Upper lobe of right lung (tissue), 1 donor: ENCODE measurements around the gene SUPT4H1. TPM values are rescaled to one million over a fixed set of nuclear protein-coding genes. Genes with fewer than 3 reads are reported as not detected.
A peak's percentile ranks its signal among the peaks of the same experiment; 100 is the strongest.

Experiments
- ATAC-seq: fragments of 200-7000 bp; cut with Tn5 transposase; one replicate; pipeline ENCODE4 v1.9.1; 2020; ENCODE audit warnings: mild to moderate bottlenecking, moderate library complexity
- DNase-seq: peaks from one replicate; pipeline ENCODE4 v3.0.0-alpha.2; 2020
- H3K27ac ChIP-seq: fragments of 200-600 bp; one replicate; pipeline ENCODE4 v1.8.0; 2022
- H3K27me3 ChIP-seq: fragments of 200-600 bp; one replicate; pipeline ENCODE4 v1.8.0; 2022; ENCODE audit warnings: mild to moderate bottlenecking
- H3K36me3 ChIP-seq: fragments of 200-600 bp; one replicate; pipeline ENCODE4 v1.8.0; 2022
- H3K4me1 ChIP-seq: fragments of 200-600 bp; one replicate; pipeline ENCODE4 v1.8.0; 2022
- H3K4me3 ChIP-seq: fragments of 200-600 bp; one replicate; pipeline ENCODE4 v1.8.0; 2022; ENCODE audit warnings: mild to moderate bottlenecking
- H3K9me3 ChIP-seq: fragments of 200-600 bp; one replicate; pipeline ENCODE4 v1.8.0; 2022
- intact Hi-C: fragments of 100-400 bp; cut with DNase I; formaldehyde crosslinking; loops from one replicate; pipeline ENCODE4 v1.11.0; 2022
- total RNA-seq: library from RNA; stranded (reverse); fragmentation: NEBNext Ultra II Directional; extraction: Animal tissue kit (Norgen Biotek cat#: 25700); gene quantifications from one replicate; pipeline ENCODE4 v1.2.1, GENCODE V29; 2021
- TF ChIP-seq, protein P1 (sequence below): fragments of 200-600 bp; IDR thresholded peaks from one replicate; pipeline ENCODE4 v1.8.0; 2022; ENCODE audit warnings: antibody characterized with exemption
- donor health status: DM: no; HTN: yes; CAD: no; lungs with severe emphysema.

The SUPT4H1 gene
- total RNA-seq, 1 donor from 2014 or later, result 82.4 TPM

DNA sequence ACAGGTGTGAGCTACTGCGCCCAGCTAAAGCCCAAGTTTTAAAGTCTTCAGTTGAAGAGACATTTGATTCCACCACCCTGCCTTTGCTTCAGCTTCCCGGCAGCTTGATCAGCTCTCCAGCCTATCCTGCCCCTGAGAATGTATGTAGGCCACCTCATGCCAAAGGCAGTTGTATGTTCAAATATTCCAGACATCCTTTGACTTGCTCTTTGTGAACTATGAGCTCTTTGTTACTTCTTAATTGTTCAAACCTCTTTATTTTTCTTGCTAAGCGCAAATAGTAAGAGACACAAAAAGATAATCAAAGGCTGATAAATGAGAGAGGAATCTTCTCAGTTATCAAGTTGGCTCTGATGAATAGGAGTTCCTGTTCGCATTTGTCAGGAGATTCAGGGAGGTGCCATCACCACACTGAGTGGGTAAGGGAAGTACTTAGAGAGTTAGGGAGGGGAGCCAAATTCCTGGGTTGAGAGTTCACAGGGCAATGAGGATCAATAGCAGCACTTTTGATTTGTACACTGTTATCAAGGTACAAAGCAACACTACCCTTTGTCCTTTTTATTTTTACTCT, 32.0 kb upstream of the SUPT4H1 start:
- ATAC-seq (peak; percentile 42), DNase-seq (no peak)
- TF ChIP-seq, protein P1, sequence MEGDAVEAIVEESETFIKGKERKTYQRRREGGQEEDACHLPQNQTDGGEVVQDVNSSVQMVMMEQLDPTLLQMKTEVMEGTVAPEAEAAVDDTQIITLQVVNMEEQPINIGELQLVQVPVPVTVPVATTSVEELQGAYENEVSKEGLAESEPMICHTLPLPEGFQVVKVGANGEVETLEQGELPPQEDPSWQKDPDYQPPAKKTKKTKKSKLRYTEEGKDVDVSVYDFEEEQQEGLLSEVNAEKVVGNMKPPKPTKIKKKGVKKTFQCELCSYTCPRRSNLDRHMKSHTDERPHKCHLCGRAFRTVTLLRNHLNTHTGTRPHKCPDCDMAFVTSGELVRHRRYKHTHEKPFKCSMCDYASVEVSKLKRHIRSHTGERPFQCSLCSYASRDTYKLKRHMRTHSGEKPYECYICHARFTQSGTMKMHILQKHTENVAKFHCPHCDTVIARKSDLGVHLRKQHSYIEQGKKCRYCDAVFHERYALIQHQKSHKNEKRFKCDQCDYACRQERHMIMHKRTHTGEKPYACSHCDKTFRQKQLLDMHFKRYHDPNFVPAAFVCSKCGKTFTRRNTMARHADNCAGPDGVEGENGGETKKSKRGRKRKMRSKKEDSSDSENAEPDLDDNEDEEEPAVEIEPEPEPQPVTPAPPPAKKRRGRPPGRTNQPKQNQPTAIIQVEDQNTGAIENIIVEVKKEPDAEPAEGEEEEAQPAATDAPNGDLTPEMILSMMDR, result no peak
- H3K27me3 ChIP-seq, result no peaks in the 10 kb centered on the region
- no peak overlapping the region for H3K27ac ChIP-seq
- H3K4me3 ChIP-seq, result no peak overlapping the region
- H3K4me1 ChIP-seq, result peaks cover 31% of the 10 kb centered on the region
- no peaks in the 10 kb centered on the region for H3K9me3 ChIP-seq
- intact Hi-C loops, result no loop called here
- no peaks in the 10 kb centered on the region for H3K36me3 ChIP-seq

DNA sequence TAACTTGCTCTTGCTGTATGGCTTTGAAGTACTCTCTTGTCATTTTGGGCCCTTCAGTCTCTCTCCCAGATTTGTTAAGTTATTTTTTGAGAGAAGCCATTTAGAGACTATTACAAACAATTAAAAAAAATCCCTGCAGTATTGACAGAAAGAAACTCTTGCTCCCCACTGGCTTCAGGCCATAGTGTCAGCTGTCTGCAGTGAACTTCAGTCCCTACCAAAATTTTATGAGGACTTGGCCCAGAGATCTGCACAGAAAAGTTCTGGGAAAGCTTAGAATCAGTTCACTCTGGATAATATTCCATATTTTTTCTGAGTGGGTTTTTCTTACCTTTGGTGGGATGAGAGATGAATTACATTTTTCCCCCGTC, 30.9 kb upstream of the SUPT4H1 start:
- DNase-seq, result no peak
- no peaks in the 10 kb centered on the region for H3K36me3 ChIP-seq
- H3K4me1 ChIP-seq, result peaks cover 31% of the 10 kb centered on the region
- ATAC-seq, result no peak
- peak overlapping the region; percentile 49 for H3K27ac ChIP-seq
- no peaks in the 10 kb centered on the region for H3K27me3 ChIP-seq
- H3K9me3 ChIP-seq, result no peaks in the 10 kb centered on the region
- TF ChIP-seq, protein P1, result no peak
- no peak overlapping the region for H3K4me3 ChIP-seq
- intact Hi-C loops, result no loop called here

DNA sequence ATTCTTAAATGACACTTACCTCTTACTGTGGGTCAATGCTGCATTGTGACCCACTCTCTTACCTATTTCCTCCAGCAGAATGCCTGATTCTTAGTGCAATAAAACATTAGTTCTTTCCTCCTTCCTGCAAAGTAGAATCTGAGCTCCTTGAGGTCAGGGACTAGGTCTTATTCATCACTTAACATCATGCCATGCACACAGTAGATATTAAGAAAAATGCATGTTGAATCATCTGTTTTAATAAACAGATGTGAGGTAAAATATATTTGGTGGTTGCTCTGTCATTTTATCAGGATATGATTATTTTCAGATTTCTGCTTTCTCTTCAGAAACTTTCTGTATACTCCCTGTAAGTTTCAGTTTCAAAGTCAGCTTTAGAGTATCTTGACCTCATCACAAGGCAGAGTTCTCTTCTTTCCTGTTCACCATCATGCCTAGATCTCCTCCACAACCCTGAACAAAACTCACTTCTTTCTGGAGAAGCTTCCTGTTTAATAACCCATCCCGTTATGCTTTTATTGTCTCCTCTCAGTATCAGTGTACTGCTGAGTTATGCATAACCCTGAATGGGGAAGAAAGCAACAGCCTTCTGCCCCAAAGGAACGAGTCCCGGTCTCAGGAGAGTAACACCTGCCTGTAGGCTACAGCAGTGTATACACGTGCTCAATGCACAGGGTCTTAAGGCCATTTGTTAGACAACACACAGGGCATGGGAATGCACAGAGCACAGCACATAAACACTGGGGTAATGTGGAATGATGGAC, 30.3 kb upstream of the SUPT4H1 start:
- H3K36me3 ChIP-seq, result no peaks in the 10 kb centered on the region
- H3K4me1 ChIP-seq, result peaks cover 31% of the 10 kb centered on the region
- H3K27ac ChIP-seq, result peak overlapping the region; percentile 49
- no peak for DNase-seq
- H3K27me3 ChIP-seq, result no peaks in the 10 kb centered on the region
- intact Hi-C loops, result no loop called here
- no peaks in the 10 kb centered on the region for H3K9me3 ChIP-seq
- TF ChIP-seq, protein P1, result no peak
- ATAC-seq, result no peak
- H3K4me3 ChIP-seq, result no peak overlapping the region

DNA sequence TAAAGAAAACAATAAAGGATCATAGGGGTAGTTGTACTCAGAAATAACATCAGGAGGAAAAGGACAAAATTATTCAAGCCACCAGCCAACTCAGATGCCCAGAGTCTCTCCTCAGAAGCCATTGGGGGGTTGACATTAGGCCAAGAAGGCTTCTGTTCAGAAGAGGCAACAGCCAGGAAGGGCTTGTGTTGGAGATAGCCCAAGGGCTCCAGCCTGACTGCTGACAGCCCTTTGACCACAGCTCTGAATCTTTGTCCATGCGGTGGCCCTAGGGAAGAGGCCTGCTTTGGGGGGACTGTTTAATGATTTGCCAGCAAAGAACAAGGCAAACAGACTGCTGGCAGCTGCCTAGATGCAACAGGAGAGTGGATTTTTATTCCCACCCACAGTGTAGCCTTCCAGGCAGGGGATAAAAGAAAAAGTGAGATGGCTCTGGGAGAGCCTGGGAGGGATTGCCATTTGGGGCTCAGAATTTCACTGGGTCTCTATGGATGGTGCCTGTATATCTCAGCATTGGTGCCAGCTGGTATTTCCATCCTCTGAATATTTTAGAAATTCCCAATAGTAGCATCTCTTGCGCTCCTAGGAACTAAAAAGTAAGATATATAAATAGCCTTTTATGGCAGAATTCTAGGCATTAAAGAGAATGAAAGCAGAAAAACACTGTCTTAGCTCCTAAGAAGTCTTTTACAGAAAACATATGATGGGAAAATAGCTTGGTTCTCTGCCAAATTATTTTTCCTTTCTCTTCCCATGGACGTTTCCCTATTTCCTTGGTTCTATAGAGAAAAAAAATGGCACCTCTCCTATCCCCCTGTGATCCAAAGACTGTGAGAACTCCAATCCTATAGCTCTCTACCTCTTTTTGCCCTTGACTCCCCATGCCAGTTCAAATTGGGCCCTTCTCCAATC, 29.4 kb upstream of the SUPT4H1 start:
- TF ChIP-seq, protein P1, result no peak
- Histone ChIP-seq H3K36me3 (no peaks in the 10 kb centered on the region), H3K27ac (peak overlapping the region; percentile 58), H3K9me3 (no peaks in the 10 kb centered on the region), H3K4me1 (peaks cover 38% of the 10 kb centered on the region), H3K4me3 (no peak overlapping the region), H3K27me3 (no peaks in the 10 kb centered on the region)
- intact Hi-C loops, result no loop called here
- DNase-seq, result no peak
- peak; percentile 11 for ATAC-seq

DNA sequence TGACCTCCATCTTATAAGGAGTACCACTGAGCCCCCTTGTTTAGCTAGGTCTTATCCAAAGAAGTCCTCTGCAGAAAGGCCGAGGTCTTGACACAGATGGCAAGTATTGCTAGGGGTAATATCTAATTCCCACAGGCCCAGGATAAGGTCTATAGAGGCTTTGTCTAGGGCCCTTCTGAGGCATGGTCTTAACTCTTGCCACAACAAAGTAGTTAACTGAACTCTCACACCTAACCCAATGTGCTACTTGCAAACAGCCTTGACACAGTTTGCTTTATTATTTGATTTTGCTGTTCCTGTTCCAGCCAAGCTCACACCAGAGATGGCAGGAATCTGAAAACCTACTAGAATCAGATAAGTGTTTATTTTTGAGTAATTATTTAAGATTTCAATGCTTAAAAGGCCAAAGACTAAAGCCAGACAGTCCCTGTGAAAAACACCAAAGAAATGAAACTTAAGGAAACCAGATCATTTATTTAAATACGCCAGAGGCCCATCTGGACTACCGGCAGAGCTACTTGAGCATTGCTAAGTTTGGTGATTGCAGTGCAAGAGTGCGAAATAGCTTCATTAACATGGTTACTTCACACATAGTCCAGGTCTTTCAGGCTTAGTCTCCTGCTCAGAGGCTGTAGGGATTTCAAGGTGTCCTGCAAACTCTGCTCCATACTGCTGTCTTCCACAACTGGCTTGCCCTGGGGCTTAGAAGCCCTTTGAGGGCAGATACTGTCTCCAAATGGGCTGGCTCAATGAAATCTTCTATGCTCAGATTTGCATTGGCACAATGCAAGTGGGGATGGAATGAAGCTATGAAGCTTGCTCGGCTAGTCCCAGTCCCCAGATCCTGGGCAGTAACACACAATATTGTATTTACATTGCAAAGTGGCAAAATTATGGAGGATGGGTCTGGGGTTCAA, 28.5 kb upstream of the SUPT4H1 start:
- H3K27ac ChIP-seq, result peak overlapping the region; percentile 58
- peak; percentile 40 for ATAC-seq

More for the DNA sequence above, 28.5 kb upstream of the SUPT4H1 start:
- TF ChIP-seq, protein P1, result no peak
- Histone ChIP-seq H3K27me3 (no peaks in the 10 kb centered on the region), H3K4me3 (no peak overlapping the region), H3K9me3 (no peaks in the 10 kb centered on the region), H3K4me1 (peaks cover 46% of the 10 kb centered on the region), H3K36me3 (no peaks in the 10 kb centered on the region)
- DNase-seq, result no peak
- intact Hi-C loops, result no loop called here
